Neuron (in vitro differentiated cells): ENCODE measurements around the gene DLAT.
A peak's percentile ranks its signal among the peaks of the same experiment; 100 is the strongest.
"Not testable (repeated sequence)": the region's sequence is repeated elsewhere in the genome, so short reads cannot be mapped to it uniquely, and the experiment has no call there.

Experiments
- H2AFZ ChIP-seq: one replicate; pipeline ENCODE4 v1.6.1; 2013; ENCODE audit warnings: low read depth, mild to moderate bottlenecking, inconsistent platforms, low read length, moderate library complexity
- H3K27me3 ChIP-seq: one replicate; pipeline ENCODE4 v1.6.1; 2013; ENCODE audit warnings: low read length; ENCODE audit not compliant: insufficient read depth
- H3K36me3 ChIP-seq: one replicate; pipeline ENCODE4 v1.6.1; 2013; ENCODE audit warnings: low read length; ENCODE audit not compliant: insufficient read depth
- H3K4me1 ChIP-seq: one replicate; pipeline ENCODE4 v1.6.1; 2013; ENCODE audit warnings: low read length; ENCODE audit not compliant: insufficient read depth
- H3K4me3 ChIP-seq: 2 replicates; pipeline ENCODE4 v1.5.1; 2013; ENCODE audit warnings: mild to moderate bottlenecking, low read length, moderate library complexity
- H3K9me3 ChIP-seq: one replicate; pipeline ENCODE4 v1.6.1; 2013; ENCODE audit warnings: low read length

The DLAT gene

GRCh38 chr11:112044961-112045360 is 19.8 kb downstream of the DLAT start:
- Histone ChIP-seq H3K4me3 (no peak overlapping the region), H3K27me3 (no peaks in the 10 kb centered on the region), H3K4me1 (no peaks in the 10 kb centered on the region), H3K9me3 (peaks cover 2% of the 10 kb centered on the region), H2AFZ (no peak overlapping the region), H3K36me3 (peaks cover 78% of the 10 kb centered on the region)

- not testable (repeated sequence) for H3K27me3 ChIP-seq, H3K4me1 ChIP-seq, H3K9me3 ChIP-seq, H2AFZ ChIP-seq, H3K4me3 ChIP-seq
- H3K36me3 ChIP-seq = peaks cover 78% of the 10 kb centered on the region
These were observed 21.4 kb downstream of the DLAT start for GRCh38 chr11:112046647-112047046.

DNA sequence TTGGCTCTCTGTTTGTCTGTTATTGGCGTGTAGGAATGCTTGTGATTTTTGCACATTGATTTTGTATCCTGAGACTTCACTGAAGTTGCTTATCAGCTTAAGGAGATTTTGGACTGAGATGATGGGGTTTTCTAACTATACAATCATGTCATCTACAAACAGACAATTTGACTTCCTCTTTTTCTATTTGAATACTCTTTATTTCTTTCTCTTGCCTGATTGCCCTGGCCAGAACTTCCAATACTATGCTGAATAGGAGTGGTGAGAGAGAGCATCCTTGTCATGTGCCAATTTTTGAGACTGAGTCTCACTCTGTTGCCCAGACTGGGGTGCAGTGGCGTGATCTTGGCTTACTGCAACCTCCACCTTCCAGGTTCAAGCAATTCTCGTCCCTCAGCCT is 23.0 kb downstream of the DLAT start:
- H3K9me3 ChIP-seq, H2AFZ ChIP-seq, H3K27me3 ChIP-seq, H3K4me3 ChIP-seq, H3K4me1 ChIP-seq: not testable (repeated sequence)
- H3K36me3 ChIP-seq = peaks cover 75% of the 10 kb centered on the region

DNA sequence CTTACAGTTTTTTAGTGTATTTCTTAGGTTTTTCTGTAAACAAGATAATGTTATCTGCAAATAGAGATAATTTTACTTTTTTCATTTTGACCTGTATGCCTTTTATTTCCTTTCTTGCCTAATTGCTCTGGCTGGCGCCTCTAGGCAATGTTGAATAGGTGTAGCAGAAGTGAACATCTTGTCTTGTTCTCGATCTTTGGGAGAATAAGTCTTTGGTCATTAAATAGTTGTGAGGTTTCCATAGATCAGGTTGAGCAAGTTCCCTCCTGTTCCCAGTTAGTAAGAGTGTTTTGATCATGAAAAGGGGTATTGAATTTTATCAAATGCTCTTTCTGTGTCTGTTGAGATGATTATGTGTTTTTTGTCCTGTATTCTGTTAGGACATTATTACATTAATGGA is 24.6 kb downstream of the DLAT start:
- no peak overlapping the region for H3K4me3 ChIP-seq
- H3K9me3 ChIP-seq = peaks cover 2% of the 10 kb centered on the region
- H2AFZ ChIP-seq = no peak overlapping the region
- no peaks in the 10 kb centered on the region for H3K4me1 ChIP-seq
- H3K36me3 ChIP-seq = peaks cover 72% of the 10 kb centered on the region
- H3K27me3 ChIP-seq = no peaks in the 10 kb centered on the region

- Histone ChIP-seq H3K4me1 (no peaks in the 10 kb centered on the region), H3K27me3 (no peaks in the 10 kb centered on the region), H2AFZ (no peak overlapping the region), H3K4me3 (no peak overlapping the region), H3K9me3 (no peaks in the 10 kb centered on the region), H3K36me3 (peaks cover 67% of the 10 kb centered on the region)
These were observed 25.5 kb downstream of the DLAT start for GRCh38 chr11:112050721-112051120.

DNA sequence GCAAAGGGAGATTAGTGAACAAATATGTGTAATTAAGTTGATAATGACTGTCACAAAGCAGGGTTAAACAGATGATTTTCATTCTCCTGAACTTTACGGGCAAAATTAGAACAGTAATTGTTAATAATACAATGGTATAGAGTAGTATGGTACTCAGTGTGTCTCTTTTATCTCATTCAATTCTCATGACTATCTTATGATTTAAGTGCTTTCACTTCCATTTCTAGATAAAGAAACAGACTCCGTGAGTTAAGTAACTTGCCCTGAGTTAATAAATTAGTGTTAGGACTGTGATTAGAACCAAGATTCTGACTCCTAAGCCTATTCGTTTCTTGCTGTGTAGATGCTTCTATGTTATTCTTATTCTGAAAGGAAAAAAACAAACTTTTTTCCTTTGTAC is 26.6 kb downstream of the DLAT start:
- Histone ChIP-seq H3K36me3 (peaks cover 65% of the 10 kb centered on the region), H3K4me1 (no peaks in the 10 kb centered on the region), H3K9me3 (no peaks in the 10 kb centered on the region), H3K27me3 (no peaks in the 10 kb centered on the region), H3K4me3 (no peak overlapping the region), H2AFZ (no peak overlapping the region)

DNA sequence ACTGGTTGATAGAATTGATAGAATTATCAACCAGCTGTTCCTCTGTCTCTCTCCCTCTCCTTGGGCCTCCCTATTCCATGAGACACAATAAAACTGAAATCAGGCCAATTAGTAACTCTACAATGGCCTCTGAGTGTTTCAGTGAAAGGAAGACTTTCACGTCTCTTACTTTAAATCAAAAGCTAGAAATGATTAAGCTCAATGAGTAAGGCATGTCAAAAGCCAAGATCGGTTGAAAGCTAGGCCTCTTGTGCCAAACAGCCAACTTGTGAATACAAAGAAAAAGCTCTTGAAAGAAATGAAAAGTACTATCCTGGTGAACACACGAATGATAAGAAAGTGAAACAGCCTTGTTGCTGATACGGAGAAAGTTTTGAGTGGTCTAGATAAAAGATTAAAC is 32.0 kb downstream of the DLAT start:
- Histone ChIP-seq H3K36me3 (peaks cover 66% of the 10 kb centered on the region), H3K4me3 (no peak overlapping the region), H2AFZ (no peak overlapping the region), H3K9me3 (no peaks in the 10 kb centered on the region), H3K27me3 (no peaks in the 10 kb centered on the region), H3K4me1 (no peaks in the 10 kb centered on the region)

DNA sequence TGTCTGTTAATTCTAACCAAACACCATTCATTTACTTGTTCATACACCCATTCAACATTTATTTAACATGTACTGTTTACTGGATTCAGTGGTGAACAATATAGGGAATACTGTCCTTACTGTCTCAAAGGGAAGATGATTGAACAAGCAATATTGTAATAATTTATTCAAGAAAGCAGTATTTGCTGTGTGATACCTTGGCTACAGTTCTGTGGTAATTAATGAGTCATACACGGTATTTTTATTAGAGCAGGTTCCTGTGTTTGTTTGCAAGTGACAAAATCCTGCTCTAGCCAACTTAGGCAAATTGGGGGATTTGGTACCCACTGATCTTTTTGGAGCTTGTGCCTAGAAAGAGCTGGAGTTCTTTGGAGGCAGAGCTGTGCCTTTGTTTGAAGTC is 32.9 kb downstream of the DLAT start:
- Histone ChIP-seq H3K4me1 (no peaks in the 10 kb centered on the region), H3K9me3 (no peaks in the 10 kb centered on the region), H3K27me3 (no peaks in the 10 kb centered on the region), H2AFZ (no peak overlapping the region), H3K4me3 (no peak overlapping the region), H3K36me3 (peaks cover 68% of the 10 kb centered on the region)

GRCh38 chr11:112062923-112063322 is 37.7 kb downstream of the DLAT start:
- H2AFZ ChIP-seq = no peak overlapping the region
- no peak overlapping the region for H3K4me3 ChIP-seq
- H3K4me1 ChIP-seq = no peaks in the 10 kb centered on the region
- no peaks in the 10 kb centered on the region for H3K27me3 ChIP-seq
- no peaks in the 10 kb centered on the region for H3K9me3 ChIP-seq
- peaks cover 49% of the 10 kb centered on the region for H3K36me3 ChIP-seq

- H2AFZ ChIP-seq = peak within 1 kb of the TSS; percentile 86
These were observed 49.0 kb downstream of the DLAT start, which contains the start of the genes NKAPD1 and PIH1D2 for GRCh38 chr11:112073941-112074811. Gene NKAPD1, plus strand, starts transcription at chr11:112074299. Its CDS starts 1,276 bp downstream, at chr11:112075575. Gene PIH1D2, minus strand, starts transcription at chr11:112074017. Its CDS starts 843 bp downstream, at chr11:112073174.

GRCh38 chr11:112082729-112083128 is 57.5 kb downstream of the DLAT start:
- H3K4me3 ChIP-seq = no peak overlapping the region
- no peak overlapping the region for H2AFZ ChIP-seq
- H3K36me3 ChIP-seq = peaks cover 62% of the 10 kb centered on the region
- H3K4me1 ChIP-seq = peaks cover 12% of the 10 kb centered on the region
- H3K9me3 ChIP-seq = no peaks in the 10 kb centered on the region
- H3K27me3 ChIP-seq = no peaks in the 10 kb centered on the region

More at GRCh38 chr11:112073941-112074811, 49.0 kb downstream of the DLAT start, which contains the start of the genes NKAPD1 and PIH1D2:
- Histone ChIP-seq H3K4me1 (peaks cover 17% of the 10 kb centered on the region), H3K9me3 (no peaks in the 10 kb centered on the region), H3K27me3 (no peaks in the 10 kb centered on the region), H3K36me3 (peaks cover 21% of the 10 kb centered on the region), H3K4me3 (peak within 1 kb of the TSS; percentile 95)

DNA sequence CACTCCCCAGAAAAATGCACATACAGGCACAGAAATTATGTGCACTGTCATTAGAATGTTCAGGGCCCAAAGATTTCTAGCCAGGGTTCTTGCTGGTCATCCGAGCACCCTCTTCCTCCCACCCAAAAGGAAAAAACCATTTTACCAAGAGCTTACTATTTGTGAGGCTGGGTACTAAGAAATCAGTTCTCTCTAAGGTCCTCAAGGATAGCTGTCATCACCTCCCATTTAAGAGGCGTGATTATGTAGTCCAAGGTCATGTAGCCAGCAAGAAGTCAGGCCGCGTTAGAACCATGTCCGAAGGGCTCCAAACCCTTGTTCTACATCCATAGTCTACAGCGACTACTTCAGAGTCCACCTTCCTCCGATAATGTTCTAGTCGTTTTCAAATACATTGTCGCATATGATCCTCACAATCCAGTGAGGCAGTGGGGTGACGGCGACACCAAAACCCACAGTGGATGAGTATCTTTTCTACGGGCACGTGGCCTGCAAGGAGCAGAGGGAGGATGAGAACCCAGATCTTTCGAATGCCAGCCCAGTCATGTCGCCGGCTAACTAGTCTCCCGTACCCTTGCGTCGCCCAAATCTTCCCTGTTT is 60.7 kb downstream of the DLAT start:
- Histone ChIP-seq H3K36me3 (peaks cover 61% of the 10 kb centered on the region), H3K27me3 (no peaks in the 10 kb centered on the region), H3K4me1 (peaks cover 16% of the 10 kb centered on the region), H3K4me3 (peak overlapping the region; percentile 81), H3K9me3 (no peaks in the 10 kb centered on the region), H2AFZ (peak overlapping the region; percentile 20)

- peaks cover 16% of the 10 kb centered on the region for H3K4me1 ChIP-seq
- H3K36me3 ChIP-seq = peaks cover 65% of the 10 kb centered on the region
- peak within 1 kb of the TSS; percentile 81 for H3K4me3 ChIP-seq
These were observed 61.4 kb downstream of the DLAT start, which contains the start of the genes SDHD and TIMM8B for GRCh38 chr11:112086422-112087191. Gene SDHD, plus strand, starts transcription at chr11:112086873. Its CDS starts 35 bp downstream, at chr11:112086908. Gene TIMM8B, minus strand, starts transcription at chr11:112086756. Its CDS starts 33 bp downstream, at chr11:112086723.

More at GRCh38 chr11:112086422-112087191, 61.4 kb downstream of the DLAT start, which contains the start of the genes SDHD and TIMM8B:
- Histone ChIP-seq H3K27me3 (no peaks in the 10 kb centered on the region), H3K9me3 (no peaks in the 10 kb centered on the region), H2AFZ (peak within 1 kb of the TSS; percentile 24)
